IMR-90 (cell line): ENCODE measurements around the gene STAM2. TPM values are rescaled to one million over a fixed set of nuclear protein-coding genes. Genes with fewer than 3 reads are reported as not detected.

Source experiments
- ATAC-seq: fragments of 200-7000 bp; cut with Tn5 transposase; 2 replicates; pipeline ENCODE4 v1.9.1; 2020; ENCODE audit warnings: low read depth, mild to moderate bottlenecking, moderate library complexity
- BruUV-seq: library from RNA; stranded (reverse); fragments of 400-500 nt; replicated peaks from 2 replicates; lab custom pipeline; 2021; lab: Mats Ljungman, UMichigan
- CTCF ChIA-PET: fragments of 300-600 bp; formaldehyde crosslinking; extraction: SDS; loops from one replicate; lab custom pipeline; 2021; ENCODE audit warnings: antibody characterized with exemption; lab: Yijun Ruan, JAX
- POLR2A ChIA-PET: fragments of 300-600 bp; sonication (Branson Sonifier 250); formaldehyde crosslinking; loops from one replicate; lab custom pipeline; 2022; ENCODE audit warnings: antibody characterized with exemption; ENCODE audit not compliant: unreplicated experiment; lab: Charles Lee
- DNase-seq: peaks from one replicate; pipeline ENCODE4 v3.0.0; 2013
- H2AFZ ChIP-seq: replicated peaks from 2 replicates; pipeline ENCODE3; 2013; ENCODE audit warnings: low read length, mild to moderate bottlenecking; ENCODE audit not compliant: poor library complexity
- H2AK5ac ChIP-seq: 2 replicates; pipeline ENCODE4 v1.6.1; 2013; ENCODE audit warnings: low read depth, low read length, inconsistent platforms
- H2AK9ac ChIP-seq: replicated peaks from 2 replicates; pipeline ENCODE3; 2013; ENCODE audit warnings: mild to moderate bottlenecking, low read depth, low read length, moderate library complexity; ENCODE audit not compliant: poor library complexity
- H2BK120ac ChIP-seq: 2 replicates; pipeline ENCODE4 v1.6.1; 2013; ENCODE audit warnings: low read depth, low read length, inconsistent platforms
- H2BK15ac ChIP-seq: 3 replicates; pipeline ENCODE4 v1.6.1; 2013; ENCODE audit warnings: low read depth, low read length, inconsistent platforms
- H2BK20ac ChIP-seq: 2 replicates; pipeline ENCODE4 v1.6.1; 2013; ENCODE audit warnings: low read depth, mild to moderate bottlenecking, inconsistent platforms, low read length, moderate library complexity
- H2BK5ac ChIP-seq: 2 replicates; pipeline ENCODE4 v1.6.1; 2013; ENCODE audit warnings: mild to moderate bottlenecking, low read depth, low read length, inconsistent platforms; ENCODE audit not compliant: poor library complexity, severe bottlenecking
- H3K14ac ChIP-seq: replicated peaks from 2 replicates; pipeline ENCODE4 v1.6.1; 2013; ENCODE audit warnings: low read depth, low read length, inconsistent platforms
- H3K18ac ChIP-seq: 2 replicates; pipeline ENCODE4 v1.6.1; 2013; ENCODE audit warnings: low read depth, low read length, control low read depth
- H3K23ac ChIP-seq: 2 replicates; pipeline ENCODE4 v1.6.1; 2013; ENCODE audit warnings: low read depth, low read length, inconsistent platforms
- H3K27ac ChIP-seq: 2 replicates; pipeline ENCODE4 v1.5.1; 2013; ENCODE audit warnings: mild to moderate bottlenecking, control low read depth, low read length; ENCODE audit not compliant: insufficient read depth
- H3K27me3 ChIP-seq: 2 replicates; pipeline ENCODE4 v1.6.1; 2013; ENCODE audit warnings: low read length; ENCODE audit not compliant: control insufficient read depth, insufficient read depth
- H3K36me3 ChIP-seq: 2 replicates; pipeline ENCODE4 v1.6.1; 2013; ENCODE audit warnings: low read length, mixed read lengths; ENCODE audit not compliant: control insufficient read depth, insufficient read depth
- H3K4ac ChIP-seq: 2 replicates; pipeline ENCODE4 v1.6.1; 2013; ENCODE audit warnings: low read depth, low read length, inconsistent platforms
- H3K4me1 ChIP-seq: 2 replicates; pipeline ENCODE4 v1.6.1; 2013; ENCODE audit warnings: low read length, mixed read lengths; ENCODE audit not compliant: control insufficient read depth, insufficient read depth
- H3K4me2 ChIP-seq: 2 replicates; pipeline ENCODE4 v1.6.1; 2013; ENCODE audit warnings: low read depth, mild to moderate bottlenecking, control low read depth, low read length, moderate library complexity
- H3K4me3 ChIP-seq: 2 replicates; pipeline ENCODE4 v1.5.1; 2013; ENCODE audit warnings: low read depth, mild to moderate bottlenecking, control low read depth, low read length, moderate library complexity; ENCODE audit not compliant: insufficient read depth
- H3K56ac ChIP-seq: 2 replicates; pipeline ENCODE4 v1.6.1; 2013; ENCODE audit warnings: low read length, inconsistent platforms; ENCODE audit not compliant: insufficient read depth; ENCODE audit errors: extremely low read depth
- H3K79me1 ChIP-seq, 2 experiments: 2 replicates each; pipeline ENCODE4 v1.6.1; 2013; ENCODE audit warnings: low read length in 2 of 2, inconsistent platforms in 1 of 2, low read depth in 1 of 2
- H3K9ac ChIP-seq: 2 replicates; pipeline ENCODE4 v1.6.1; 2013; ENCODE audit warnings: low read depth, low read length, control low read depth
- H3K9me1 ChIP-seq: 2 replicates; pipeline ENCODE4 v1.6.1; 2013; ENCODE audit warnings: low read length, inconsistent platforms; ENCODE audit not compliant: insufficient read depth
- H3K9me3 ChIP-seq: 2 replicates; pipeline ENCODE4 v1.6.1; 2013; ENCODE audit warnings: low read length; ENCODE audit not compliant: control insufficient read depth, insufficient read depth
- H4K20me1 ChIP-seq: 2 replicates; pipeline ENCODE4 v1.6.1; 2013; ENCODE audit warnings: low read length, inconsistent platforms; ENCODE audit not compliant: insufficient read depth
- H4K5ac ChIP-seq: 2 replicates; pipeline ENCODE4 v1.6.1; 2013; ENCODE audit warnings: mild to moderate bottlenecking, low read depth, low read length, control low read depth
- H4K8ac ChIP-seq, 2 experiments: 2 replicates each; pipeline ENCODE4 v1.6.1; 2013; ENCODE audit warnings: low read depth in 2 of 2, low read length in 2 of 2, control low read depth in 1 of 2, inconsistent platforms in 1 of 2
- H4K91ac ChIP-seq: 2 replicates; pipeline ENCODE4 v1.6.1; 2013; ENCODE audit warnings: low read depth, low read length, inconsistent platforms; ENCODE audit not compliant: insufficient read depth
- CHD1 ChIP-seq: IDR thresholded peaks from 2 replicates; pipeline ENCODE4 v1.6.1; 2012; ENCODE audit warnings: low read depth, low read length, improper control_type of control experiment
- FOS ChIP-seq: fragments of 150-350 bp; IDR thresholded peaks from 2 replicates; pipeline ENCODE4 v1.6.1; 2016; ENCODE audit warnings: low read depth, low read length
- NFE2L2 ChIP-seq: fragments of 150-350 bp; IDR thresholded peaks from 2 replicates; pipeline ENCODE4 v1.6.1; 2016; ENCODE audit warnings: low read depth, mild to moderate bottlenecking, low read length
- RAD21 ChIP-seq: IDR thresholded peaks from 2 replicates; pipeline ENCODE4 v1.6.1; 2012; ENCODE audit warnings: low read length, improper control_type of control experiment
- SMC3 ChIP-seq: fragments of 150-350 bp; IDR thresholded peaks from 2 replicates; pipeline ENCODE4 v1.6.1; 2016; ENCODE audit warnings: low read depth, mild to moderate bottlenecking, antibody characterized with exemption, low read length, moderate library complexity
- WGBS, 2 experiments: methylation state at CpG; one replicate each; pipeline versions ENCODE4 v1.1.5 to v1.1.7; 2013; ENCODE audit warnings: missing lambda C conversion rate in 2 of 2; ENCODE audit not compliant: insufficient read length in 1 of 2; ENCODE audit errors: extremely low coverage in 2 of 2; 5-methylcytosine and 5-hydroxymethylcytosine counted together
- dilution Hi-C: fragments of 300-500 bp; cut with HindIII; formaldehyde crosslinking; loops from one replicate; pipeline ENCODE4 v1.14.3; 2018; ENCODE audit warnings: low sequenced_read_pairs; ENCODE audit not compliant: unreplicated experiment
- in situ Hi-C: fragments of 300-500 bp; cut with MboI; formaldehyde crosslinking; loops from 3 replicates; pipeline ENCODE4 v1.14.3; 2019; ENCODE audit warnings: low sequenced_read_pairs, inconsistent platforms, mixed read lengths
- intact Hi-C: fragments of 100-400 bp; cut with micrococcal nuclease; formaldehyde crosslinking; loops from 2 replicates; pipeline ENCODE4 v1.10.0; 2022
- polyA plus RNA-seq, 3 experiments: library from polyadenylated mRNA; depleted of rRNA; stranded (reverse); fragments of >200 nt; gene quantifications; 2 replicates each; pipeline ENCODE4 v1.2.3, GENCODE V29; 2012; ENCODE audit warnings: low replicate concordance in 1 of 3
- total RNA-seq: library from RNA; depleted of rRNA; stranded (reverse); fragments of >200 nt; gene quantifications from 2 replicates; pipeline ENCODE4 v1.2.3, GENCODE V29; 2012

Gene STAM2
- total and polyA plus RNA-seq, 2 of the 4 experiments (the other 2 are of a cell fraction): 12.5 to 29.2 TPM

DNA sequence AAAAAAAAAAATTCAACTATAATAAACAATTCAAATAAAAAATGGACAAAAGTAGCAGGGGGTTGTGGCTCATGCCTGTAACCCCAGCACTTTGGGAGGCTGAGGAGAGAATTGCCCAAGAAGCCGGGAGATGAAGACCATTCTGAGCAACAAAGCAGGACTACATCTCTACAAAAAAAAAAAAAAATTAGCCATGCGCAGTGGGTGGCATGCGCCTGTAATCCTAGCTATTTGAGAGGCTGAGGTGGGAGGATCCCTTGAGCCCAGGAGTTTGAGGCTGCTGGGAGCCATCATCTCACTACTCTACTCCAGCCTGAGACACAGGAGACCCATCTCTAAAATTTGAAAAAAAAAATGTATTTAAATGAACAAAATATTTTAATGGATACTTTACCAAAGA lies 72.3 kb downstream of the STAM2 start:
- Histone ChIP-seq H3K4me2 (no peak overlapping the region), H3K4me1 (peaks cover 2% of the 10 kb centered on the region; the same call in 1 of the 2 replicates), H4K5ac (no peak overlapping the region), H4K20me1 (no peaks in the 10 kb centered on the region), H4K8ac (no peak overlapping the region), H2BK120ac (no peak overlapping the region), H3K14ac (no peak overlapping the region), H3K23ac (no peak overlapping the region), H2BK20ac (no peak overlapping the region), H3K4me3 (no peak overlapping the region), H3K56ac (no peak overlapping the region), H4K91ac (no peak overlapping the region), H2AK9ac (no peak overlapping the region), H3K79me1 (no peaks in the 10 kb centered on the region), H3K18ac (no peak overlapping the region), H3K9ac (no peak overlapping the region), H2AK5ac (no peak overlapping the region), H2BK15ac (no peak overlapping the region), H3K27ac (no peak overlapping the region), H3K9me1 (no peaks in the 10 kb centered on the region), H3K27me3 (peaks cover 31% of the 10 kb centered on the region), H2BK5ac (no peak overlapping the region), H3K36me3 (no peaks in the 10 kb centered on the region), H3K9me3 (no peaks in the 10 kb centered on the region), H2AFZ (no peak overlapping the region), H3K4ac (no peak overlapping the region)
- CTCF ChIA-PET: no interaction called here
- dilution Hi-C loops: no loop called here
- intact Hi-C loops: no loop called here
- POLR2A ChIA-PET: no interaction called here
- in situ Hi-C loops: no loop called here
- no TSS peak for BruUV-seq
- TF ChIP-seq SMC3 (no peak), RAD21 (no peak), FOS (no peak), NFE2L2 (no peak), CHD1 (no peak)
- DNase-seq (no peak), ATAC-seq (no peak)
- WGBS, 2 experiments: no CpG with 5 or more reads among the region's 3 CpGs
